Measurements from ENCODE around the gene NBPF14.
"Not testable (repeated sequence)": the region's sequence is repeated elsewhere in the genome, so short reads cannot be mapped to it uniquely, and the experiment has no call there.

GRCh38 chr1:148595360-148595759 lies 451 bp downstream of the NBPF14 start:
- not testable (repeated sequence) for TF ChIP-seq CTCF (IDR thresholded peaks at IDR 0.05); NFIC (IDR thresholded peaks at IDR 0.05; ENCODE audit: borderline replicate concordance); EZH2phosphoT487 (IDR thresholded peaks at IDR 0.05; ENCODE audit: borderline replicate concordance, low read depth); REST (IDR thresholded peaks at IDR 0.05; ENCODE audit: low read depth, low read length); USF2 (IDR thresholded peaks at IDR 0.05; ENCODE audit: borderline replicate concordance, low read depth, low read length); FOXM1 (IDR thresholded peaks at IDR 0.05; ENCODE audit: low read depth); JUND (IDR thresholded peaks at IDR 0.05); POLR2AphosphoS5 (IDR thresholded peaks at IDR 0.05; ENCODE audit: low read depth, low read length); GABPA (IDR thresholded peaks at IDR 0.05; ENCODE audit: low read depth); EP300 (IDR thresholded peaks at IDR 0.05; ENCODE audit: borderline replicate concordance in 1 of 2, low read depth in 1 of 2, low read length in 1 of 2)

Data from SK-N-SH (cell line).